C4-2B (cell line): ENCODE data around the gene PRDM15.

Experiments used
- CTCF ChIP-seq: fragments of 450-650 bp; conservative IDR thresholded peaks from 2 replicates; pipeline ENCODE4 v1.5.1; 2017; ENCODE audit warnings: mild to moderate bottlenecking
- ZFX ChIP-seq: fragments of 450-650 bp; IDR thresholded peaks from 2 replicates; pipeline ENCODE4 v1.6.1; 2017

- no peak for TF ChIP-seq CTCF
- TF ChIP-seq ZFX: no peak
These were observed 63.2 kb downstream of the PRDM15 start for GRCh38 chr21:41815652-41816582.
